Measurements from ENCODE around the gene TTF2. TPM values are rescaled to one million over a fixed set of nuclear protein-coding genes. Genes with fewer than 3 reads are reported as not detected.

The TTF2 gene
- total and polyA plus RNA-seq, 9 donors: 7.5 to 15.3 (median 11.0) TPM

- WGBS (ENCODE audit: insufficient coverage): 82% methylated on average over 6 of the region's 6 CpGs
Measured at GRCh38 chr1:117038236-117038635, 21.9 kb upstream of the TTF2 start.

GRCh38 chr1:117044217-117044616, 15.9 kb upstream of the TTF2 start:
- H3K27me3 ChIP-seq (ENCODE audit: control insufficient read depth, insufficient read depth, low read length): no peaks in the 10 kb centered on the region
- H3K9me3 ChIP-seq (replicated peaks; ENCODE audit: control insufficient read depth, low read depth, low read length): no peaks in the 10 kb centered on the region
- no peaks in the 10 kb centered on the region for H3K36me3 ChIP-seq (ENCODE audit: control insufficient read depth, insufficient read depth, low read length)
- WGBS (ENCODE audit: insufficient coverage): 82% methylated on average over 1 of the region's 1 CpG
- no peak overlapping the region for H3K27ac ChIP-seq (ENCODE audit: low read length)
- DNase-seq: no peak
- H3K4me1 ChIP-seq (ENCODE audit: control insufficient read depth, insufficient read depth, low read length): peaks cover 4% of the 10 kb centered on the region
- no peak overlapping the region for H3K4me3 ChIP-seq (ENCODE audit: low read length)

More at GRCh38 chr1:117038236-117038635, 21.9 kb upstream of the TTF2 start:
- no peaks in the 10 kb centered on the region for H3K27me3 ChIP-seq (ENCODE audit: control insufficient read depth, insufficient read depth, low read length)
- DNase-seq: no peak
- H3K27ac ChIP-seq (ENCODE audit: low read length): no peak overlapping the region
- peaks cover 7% of the 10 kb centered on the region for H3K36me3 ChIP-seq (ENCODE audit: control insufficient read depth, insufficient read depth, low read length)
- no peaks in the 10 kb centered on the region for H3K9me3 ChIP-seq (replicated peaks; ENCODE audit: control insufficient read depth, low read depth, low read length)
- no peak overlapping the region for H3K4me3 ChIP-seq (ENCODE audit: low read length)
- peaks cover 12% of the 10 kb centered on the region for H3K4me1 ChIP-seq (ENCODE audit: control insufficient read depth, insufficient read depth, low read length)

GRCh38 chr1:117045644-117046043, 14.5 kb upstream of the TTF2 start:
- no peak overlapping the region for H3K4me3 ChIP-seq (ENCODE audit: low read length)
- H3K27me3 ChIP-seq (ENCODE audit: control insufficient read depth, insufficient read depth, low read length): no peaks in the 10 kb centered on the region
- H3K4me1 ChIP-seq (ENCODE audit: control insufficient read depth, insufficient read depth, low read length): peaks cover 4% of the 10 kb centered on the region
- H3K27ac ChIP-seq (ENCODE audit: low read length): no peak overlapping the region
- no peaks in the 10 kb centered on the region for H3K36me3 ChIP-seq (ENCODE audit: control insufficient read depth, insufficient read depth, low read length)
- 40% methylated on average over 2 of the region's 2 CpGs for WGBS (ENCODE audit: insufficient coverage)
- no peaks in the 10 kb centered on the region for H3K9me3 ChIP-seq (replicated peaks; ENCODE audit: control insufficient read depth, low read depth, low read length)
- peak; percentile 46 for DNase-seq

GRCh38 chr1:117046781-117047180, 13.3 kb upstream of the TTF2 start:
- Histone ChIP-seq H3K27me3 (ENCODE audit: control insufficient read depth, insufficient read depth, low read length) (no peaks in the 10 kb centered on the region), H3K4me3 (ENCODE audit: low read length) (no peak overlapping the region), H3K27ac (ENCODE audit: low read length) (no peak overlapping the region), H3K9me3 (replicated peaks; ENCODE audit: control insufficient read depth, low read depth, low read length) (no peaks in the 10 kb centered on the region), H3K4me1 (ENCODE audit: control insufficient read depth, insufficient read depth, low read length) (peaks cover 4% of the 10 kb centered on the region), H3K36me3 (ENCODE audit: control insufficient read depth, insufficient read depth, low read length) (no peaks in the 10 kb centered on the region)
- WGBS (ENCODE audit: insufficient coverage): 20% methylated on average over 1 of the region's 4 CpGs
- no peak for DNase-seq

- Histone ChIP-seq H3K27ac (ENCODE audit: low read length) (no peak overlapping the region), H3K9me3 (replicated peaks; ENCODE audit: control insufficient read depth, low read depth, low read length) (no peaks in the 10 kb centered on the region), H3K36me3 (ENCODE audit: control insufficient read depth, insufficient read depth, low read length) (no peaks in the 10 kb centered on the region), H3K4me3 (ENCODE audit: low read length) (no peak overlapping the region), H3K27me3 (ENCODE audit: control insufficient read depth, insufficient read depth, low read length) (no peaks in the 10 kb centered on the region), H3K4me1 (ENCODE audit: control insufficient read depth, insufficient read depth, low read length) (peaks cover 4% of the 10 kb centered on the region)
- DNase-seq: no peak
- WGBS (ENCODE audit: insufficient coverage): no CpG with 5 or more reads among the region's 2 CpGs
Measured at GRCh38 chr1:117047271-117047670, 12.9 kb upstream of the TTF2 start.

- Histone ChIP-seq H3K4me1 (ENCODE audit: control insufficient read depth, insufficient read depth, low read length) (peaks cover 4% of the 10 kb centered on the region), H3K36me3 (ENCODE audit: control insufficient read depth, insufficient read depth, low read length) (no peaks in the 10 kb centered on the region), H3K27ac (ENCODE audit: low read length) (no peak overlapping the region), H3K27me3 (ENCODE audit: control insufficient read depth, insufficient read depth, low read length) (no peaks in the 10 kb centered on the region), H3K4me3 (ENCODE audit: low read length) (no peak overlapping the region), H3K9me3 (replicated peaks; ENCODE audit: control insufficient read depth, low read depth, low read length) (no peaks in the 10 kb centered on the region)
- peak; percentile 58 for DNase-seq
- 87% methylated on average over 5 of the region's 5 CpGs for WGBS (ENCODE audit: insufficient coverage)
Measured at GRCh38 chr1:117049857-117050256, 10.3 kb upstream of the TTF2 start.

GRCh38 chr1:117051224-117052064, 8.7 kb upstream of the TTF2 start:
- no peaks in the 10 kb centered on the region for H3K27me3 ChIP-seq (ENCODE audit: control insufficient read depth, insufficient read depth, low read length)
- no peak for DNase-seq
- no peaks in the 10 kb centered on the region for H3K9me3 ChIP-seq (replicated peaks; ENCODE audit: control insufficient read depth, low read depth, low read length)
- 17% methylated on average over 3 of the region's 8 CpGs for WGBS (ENCODE audit: insufficient coverage)
- no peak overlapping the region for H3K4me3 ChIP-seq (ENCODE audit: low read length)
- H3K4me1 ChIP-seq (ENCODE audit: control insufficient read depth, insufficient read depth, low read length): peaks cover 4% of the 10 kb centered on the region
- H3K36me3 ChIP-seq (ENCODE audit: control insufficient read depth, insufficient read depth, low read length): no peaks in the 10 kb centered on the region
- H3K27ac ChIP-seq (ENCODE audit: low read length): peak overlapping the region; percentile 20

- no peak overlapping the region for H3K4me3 ChIP-seq (ENCODE audit: low read length)
- H3K36me3 ChIP-seq (ENCODE audit: control insufficient read depth, insufficient read depth, low read length): no peaks in the 10 kb centered on the region
- no peak overlapping the region for H3K27ac ChIP-seq (ENCODE audit: low read length)
Measured at GRCh38 chr1:117054068-117054467, 6.1 kb upstream of the TTF2 start.

GRCh38 chr1:117058810-117059209, 1.3 kb upstream of the TTF2 start:
- Histone ChIP-seq H3K27me3 (ENCODE audit: control insufficient read depth, insufficient read depth, low read length) (no peaks in the 10 kb centered on the region), H3K27ac (ENCODE audit: low read length) (no peak overlapping the region), H3K4me1 (ENCODE audit: control insufficient read depth, insufficient read depth, low read length) (peaks cover 3% of the 10 kb centered on the region), H3K4me3 (ENCODE audit: low read length) (no peak overlapping the region), H3K9me3 (replicated peaks; ENCODE audit: control insufficient read depth, low read depth, low read length) (no peaks in the 10 kb centered on the region), H3K36me3 (ENCODE audit: control insufficient read depth, insufficient read depth, low read length) (no peaks in the 10 kb centered on the region)
- no peak for DNase-seq
- WGBS (ENCODE audit: insufficient coverage): no CpG with 5 or more reads among the region's 4 CpGs

More at GRCh38 chr1:117054068-117054467, 6.1 kb upstream of the TTF2 start:
- Histone ChIP-seq H3K9me3 (replicated peaks; ENCODE audit: control insufficient read depth, low read depth, low read length) (no peaks in the 10 kb centered on the region), H3K27me3 (ENCODE audit: control insufficient read depth, insufficient read depth, low read length) (no peaks in the 10 kb centered on the region), H3K4me1 (ENCODE audit: control insufficient read depth, insufficient read depth, low read length) (no peaks in the 10 kb centered on the region)
- no peak for DNase-seq

GRCh38 chr1:117059334-117059677, 820 bp upstream of the TTF2 start:
- H3K27ac ChIP-seq (ENCODE audit: low read length): peak overlapping the region; percentile 89

More at GRCh38 chr1:117059334-117059677, 820 bp upstream of the TTF2 start:
- Histone ChIP-seq H3K4me1 (ENCODE audit: control insufficient read depth, insufficient read depth, low read length) (peaks cover 3% of the 10 kb centered on the region), H3K9me3 (replicated peaks; ENCODE audit: control insufficient read depth, low read depth, low read length) (no peaks in the 10 kb centered on the region), H3K27me3 (ENCODE audit: control insufficient read depth, insufficient read depth, low read length) (no peaks in the 10 kb centered on the region), H3K36me3 (ENCODE audit: control insufficient read depth, insufficient read depth, low read length) (no peaks in the 10 kb centered on the region), H3K4me3 (ENCODE audit: low read length) (peak overlapping the region; percentile 63)
- DNase-seq: peak; percentile 48
- 2% methylated on average over 11 of the region's 18 CpGs for WGBS (ENCODE audit: insufficient coverage)

All from muscle of leg (tissue), 11 donors.